Skin of body (tissue), 2 donors: ENCODE results near the gene PREP. TPM values are rescaled to one million over a fixed set of nuclear protein-coding genes. Genes with fewer than 3 reads are reported as not detected.

Source experiments
- DNase-seq: peaks from one replicate; lab custom pipeline; 2025; lab: John Stamatoyannopoulos, UW
- total RNA-seq: library from RNA; depleted of rRNA; stranded (reverse); fragments of >200 nt; gene quantifications from one replicate; pipeline ENCODE4 v1.2.3, GENCODE V29; 2014

Gene PREP
- total RNA-seq, 1 donor from 2014 or later: 35.0 TPM

DNA sequence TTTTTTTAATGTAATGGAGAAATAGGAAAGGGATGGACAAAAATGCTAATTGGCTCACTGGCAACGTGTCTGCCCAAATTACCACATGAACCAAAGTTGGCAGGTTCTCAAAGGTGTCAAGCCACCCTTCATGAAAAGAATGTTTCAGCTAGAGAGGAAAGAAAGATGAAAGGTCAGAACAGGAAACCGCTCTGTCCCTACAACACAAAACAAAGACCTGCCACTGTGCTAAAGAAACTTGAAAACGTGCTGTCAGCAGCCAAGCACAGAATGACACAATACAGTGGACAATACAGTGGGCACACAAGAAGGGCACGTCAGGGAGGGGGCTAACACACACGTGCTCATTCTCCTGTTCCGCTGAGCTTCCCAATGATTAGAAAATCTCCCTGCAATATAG is 4.9 kb downstream of the PREP start:
- DNase-seq: no peak

DNA sequence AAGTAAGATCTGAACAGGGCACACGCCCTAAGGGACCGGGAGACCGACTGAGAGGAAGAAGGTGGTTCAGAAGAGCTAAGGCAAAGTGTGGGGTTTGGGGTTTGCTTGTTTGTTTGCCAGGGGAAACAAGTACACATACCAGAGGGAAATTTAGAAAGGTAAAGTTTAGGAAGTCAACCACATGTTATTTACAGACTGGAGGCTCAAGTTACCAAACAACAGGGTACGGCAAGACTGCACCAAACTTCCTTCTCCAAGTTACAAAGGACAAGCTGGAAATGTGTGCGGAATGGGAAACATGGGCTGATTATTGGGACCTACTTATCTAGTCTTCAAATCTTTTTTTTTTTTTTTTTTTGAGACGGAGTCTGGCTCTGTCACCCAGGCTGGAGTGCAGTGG is 11.2 kb downstream of the PREP start:
- DNase-seq: no peak

GRCh38 chr6:105389543-105389942 is 13.3 kb downstream of the PREP start:
- DNase-seq: no peak

DNA sequence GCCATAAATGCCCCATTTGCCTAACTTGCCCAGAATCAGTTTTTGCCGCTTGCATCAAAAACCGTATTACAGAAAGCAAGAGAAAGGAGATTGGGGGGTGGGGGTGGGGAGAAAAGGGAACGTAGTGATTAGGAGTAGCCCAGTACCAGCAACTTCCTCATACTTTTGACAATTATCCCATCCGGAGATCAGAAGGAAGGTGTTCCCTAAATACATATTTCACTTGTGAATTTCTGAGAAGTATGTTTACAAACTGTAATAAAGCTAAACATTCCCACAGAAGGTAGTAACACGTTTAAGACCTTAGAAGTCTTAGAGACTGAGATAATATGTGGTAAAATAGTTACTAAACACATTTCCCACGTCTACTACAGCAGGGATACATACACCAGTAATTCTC is 14.5 kb downstream of the PREP start:
- no peak for DNase-seq

DNA sequence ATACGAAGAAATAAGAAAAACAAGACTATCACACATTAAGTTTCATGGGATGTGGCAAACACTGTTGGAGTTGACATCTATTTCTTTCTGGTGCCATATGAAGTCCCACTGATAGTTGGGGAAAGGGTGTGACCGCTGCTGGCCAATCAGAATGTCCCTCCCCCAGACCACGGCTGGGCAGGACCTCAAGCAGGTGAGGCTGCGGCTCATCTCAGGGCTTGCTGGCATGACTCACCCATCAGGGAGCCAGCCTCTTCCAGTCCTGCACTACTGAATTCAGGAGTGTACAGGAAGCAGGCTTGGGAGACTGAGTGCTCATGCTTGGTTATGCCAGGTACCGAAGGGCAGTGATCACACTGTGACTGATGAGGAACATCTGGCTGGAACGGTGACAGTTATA is 18.9 kb downstream of the PREP start:
- DNase-seq: no peak

GRCh38 chr6:105382958-105383357 is 19.9 kb downstream of the PREP start:
- peak; percentile 32 for DNase-seq

DNA sequence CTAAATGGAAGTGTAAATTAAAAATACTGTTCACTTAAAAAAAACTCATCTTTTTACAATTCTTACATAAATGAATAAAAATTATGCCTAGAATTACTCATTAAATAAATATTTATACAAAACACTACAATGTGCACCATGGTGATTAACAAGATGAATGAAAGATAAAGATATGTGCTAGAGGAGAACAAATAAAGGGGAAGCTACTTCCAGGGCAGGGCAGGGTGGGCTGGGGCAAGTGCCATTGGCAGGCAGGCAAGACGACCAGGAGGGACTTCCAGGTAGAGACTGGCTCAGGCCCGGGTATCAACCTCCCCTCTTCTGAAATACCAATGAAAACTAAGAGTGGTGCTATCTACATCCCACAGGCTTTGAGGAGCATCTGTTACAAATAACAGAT is 20.4 kb downstream of the PREP start:
- no peak for DNase-seq

- DNase-seq: no peak
Observed at GRCh38 chr6:105380634-105381033, 22.2 kb downstream of the PREP start.

GRCh38 chr6:105375797-105376196 is 27.1 kb downstream of the PREP start:
- no peak for DNase-seq

GRCh38 chr6:105374010-105374420 is 28.9 kb downstream of the PREP start:
- no peak for DNase-seq

DNA sequence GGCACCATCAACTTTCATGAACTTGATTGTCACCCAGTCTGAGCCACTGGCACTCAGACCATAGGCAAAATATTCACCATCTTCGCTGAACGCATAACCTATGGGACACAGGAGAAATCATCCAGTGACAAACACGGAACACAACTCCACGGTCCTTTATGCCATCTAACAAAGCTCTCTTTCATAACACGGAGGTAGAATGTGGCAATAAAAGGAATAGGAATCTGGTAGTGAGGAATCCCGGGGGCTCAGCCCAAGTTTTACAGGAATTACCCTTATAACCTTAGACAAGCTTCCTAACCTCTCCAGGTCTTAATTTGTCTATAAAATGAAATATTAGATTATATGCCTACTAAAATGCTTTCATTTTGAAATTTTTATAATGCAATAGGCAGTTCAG is 29.4 kb downstream of the PREP start:
- DNase-seq: no peak

GRCh38 chr6:105372849-105373182 is 30.1 kb downstream of the PREP start:
- no peak for DNase-seq

DNA sequence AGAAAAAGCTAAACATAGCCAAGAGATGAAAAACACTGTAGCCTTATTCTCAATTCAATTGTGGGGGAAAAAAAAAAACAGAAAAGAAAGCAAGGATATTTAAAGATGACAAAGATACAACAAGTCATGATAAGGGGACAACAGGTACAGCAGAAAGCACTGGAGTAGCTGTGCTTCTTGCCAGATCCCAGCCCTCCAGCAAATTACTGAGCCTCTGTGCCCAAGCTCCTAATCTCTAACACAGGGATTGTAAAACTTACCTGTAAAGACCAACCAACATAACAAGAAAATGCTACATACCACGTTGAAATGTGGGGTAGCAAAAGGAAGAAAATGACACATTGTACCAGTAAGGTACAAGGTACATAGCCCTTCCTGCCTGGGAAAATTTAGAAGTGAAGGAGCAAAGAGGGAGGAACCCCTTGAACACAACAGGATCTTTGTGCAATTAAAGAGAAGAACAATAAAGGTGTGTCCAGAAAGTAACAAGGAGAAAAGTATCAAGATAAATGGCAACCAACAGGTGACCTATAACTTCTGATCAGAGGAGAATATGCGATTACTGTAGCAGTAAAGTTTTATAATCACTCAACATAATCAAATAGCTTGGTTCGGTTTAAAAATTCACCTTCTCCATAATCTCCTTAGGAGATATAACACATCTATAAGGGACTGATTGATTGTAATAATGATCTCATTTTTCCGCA is 30.6 kb downstream of the PREP start:
- no peak for DNase-seq

DNA sequence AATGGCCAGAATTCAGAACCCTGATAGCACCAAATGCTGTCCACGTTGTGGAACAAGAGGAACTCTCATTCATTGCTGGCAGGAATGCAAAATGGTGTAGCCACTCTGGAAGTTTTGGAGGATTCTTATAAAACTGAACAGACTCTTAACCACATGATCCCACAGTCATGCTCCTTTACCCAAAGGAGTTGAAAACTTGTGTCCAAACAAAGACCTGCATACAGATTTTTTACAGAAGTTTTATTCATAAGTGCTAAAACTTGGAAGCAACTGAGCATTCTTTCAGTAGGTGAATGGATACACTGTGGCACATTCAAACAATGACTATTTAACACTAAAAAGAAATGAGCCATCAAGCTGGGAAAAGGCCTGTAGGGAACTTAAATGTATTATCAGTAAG is 32.5 kb downstream of the PREP start:
- no peak for DNase-seq

- DNase-seq: no peak
Observed at GRCh38 chr6:105369145-105369544, 33.7 kb downstream of the PREP start.

DNA sequence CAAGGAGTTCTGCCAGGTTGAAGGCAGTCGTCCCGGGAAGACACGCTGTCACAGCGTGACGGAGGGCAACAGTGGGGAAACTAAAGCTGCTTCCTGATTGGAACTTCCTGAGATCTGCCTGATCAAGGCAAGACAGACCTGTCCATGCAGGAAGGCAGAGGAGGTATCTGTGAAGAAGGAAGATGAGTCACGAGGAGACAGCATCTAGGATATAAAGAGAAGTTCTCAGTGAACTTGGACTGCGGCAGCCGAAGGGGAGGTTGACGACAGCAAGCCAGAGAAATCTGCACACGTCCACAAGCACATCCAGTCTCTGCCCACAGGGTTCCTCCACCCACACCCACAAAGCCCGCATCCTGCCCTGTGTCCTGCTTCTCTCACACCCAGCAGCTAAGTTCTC is 38.6 kb downstream of the PREP start:
- no peak for DNase-seq

GRCh38 chr6:105363100-105363754 is 39.7 kb downstream of the PREP start:
- DNase-seq: no peak

- no peak for DNase-seq
Observed at GRCh38 chr6:105359419-105360370, 43.2 kb downstream of the PREP start.

DNA sequence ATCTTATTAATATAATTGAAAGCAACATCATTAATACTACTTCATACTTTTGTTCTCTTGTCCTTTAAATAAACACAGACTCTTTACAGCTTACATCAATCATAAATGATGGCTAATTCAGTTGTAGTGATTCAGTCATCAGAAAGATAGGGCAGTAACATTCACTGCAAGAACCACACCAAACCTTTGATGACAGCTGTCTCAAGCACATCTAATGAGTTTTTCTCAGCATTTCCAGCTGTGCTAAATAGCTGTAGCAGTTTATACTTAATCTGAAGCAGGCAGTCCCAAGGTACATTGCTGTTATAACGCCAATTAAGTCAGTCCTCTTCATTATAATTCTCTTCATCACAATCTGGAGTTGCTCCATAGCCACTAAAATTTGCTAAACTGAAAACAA is 45.7 kb downstream of the PREP start:
- no peak for DNase-seq

GRCh38 chr6:105352037-105352617 is 50.8 kb downstream of the PREP start:
- DNase-seq: no peak

GRCh38 chr6:105348897-105349296 is 54.0 kb downstream of the PREP start:
- no peak for DNase-seq

DNA sequence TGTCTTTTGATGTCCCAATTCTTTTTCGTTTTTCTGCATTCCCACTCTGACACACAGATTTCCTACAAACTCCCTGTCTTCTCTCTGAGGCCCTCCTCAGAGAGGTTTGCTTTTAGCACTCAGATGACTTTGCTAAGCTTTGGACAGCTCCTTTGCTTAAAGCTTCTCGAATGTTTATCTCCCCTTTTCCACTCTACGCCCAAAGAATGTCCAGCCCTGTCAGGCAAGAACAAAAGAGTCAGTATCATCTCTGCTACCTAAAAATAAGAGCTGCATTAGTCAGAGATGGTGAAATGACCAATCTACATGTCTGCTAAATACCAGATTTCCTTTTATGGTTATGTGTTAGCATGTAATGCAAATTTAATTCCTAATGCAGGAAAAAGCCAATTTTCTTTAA is 56.8 kb downstream of the PREP start:
- no peak for DNase-seq
